Right kidney (tissue), 9 donors: ENCODE results near the gene SLC25A34.
"Not testable (repeated sequence)": the region's sequence is repeated elsewhere in the genome, so short reads cannot be mapped to it uniquely, and the experiment has no call there.

Experiments used
- DNase-seq: peaks from one replicate; pipeline ENCODE4 v3.0.0-alpha.2; 2016
- long read RNA-seq, 8 donors: transcript quantifications; one replicate each; lab custom pipeline, GENCODE V29; 2026

The SLC25A34 gene
- long read RNA-seq, donor 1, partial matches to known transcripts = 0 of 1 reads
- long read RNA-seq, donor 1, other reads (novel, unspliced or antisense) = 0 of 1 reads
- long read RNA-seq, donor 2, partial matches to known transcripts = 0 of 1 reads
- long read RNA-seq, donor 2, other reads (novel, unspliced or antisense) = 0 of 1 reads
- long read RNA-seq, donor 3 = 0 reads
- long read RNA-seq, donor 4, partial matches to known transcripts = 0 of 1 reads
- long read RNA-seq, donor 4, other reads (novel, unspliced or antisense) = 0 of 1 reads
- long read RNA-seq, donor 5 = 0 reads
- long read RNA-seq, donor 6 = 0 reads
- long read RNA-seq, donor 7 = 0 reads
- long read RNA-seq, donor 8 = 0 reads

GRCh38 chr1:15736038-15736891 lies at the start of gene SLC25A34:
Gene SLC25A34, plus strand, starts transcription at chr1:15736258. Its CDS starts 228 bp downstream, at chr1:15736486.
- no peak for DNase-seq

- DNase-seq = no peak
These were observed 48.6 kb upstream of the SLC25A34 start for GRCh38 chr1:15687446-15687845.

GRCh38 chr1:15690317-15690716 lies 45.7 kb upstream of the SLC25A34 start:
- DNase-seq = no peak

- DNase-seq = no peak
These were observed 44.5 kb upstream of the SLC25A34 start for GRCh38 chr1:15691434-15692032.

GRCh38 chr1:15692121-15692682 lies 43.9 kb upstream of the SLC25A34 start:
- DNase-seq = no peak

GRCh38 chr1:15693371-15693770 lies 42.7 kb upstream of the SLC25A34 start:
- no peak for DNase-seq

GRCh38 chr1:15696956-15697521 lies 39.0 kb upstream of the SLC25A34 start:
- no peak for DNase-seq

- DNase-seq = no peak
These were observed 37.9 kb upstream of the SLC25A34 start for GRCh38 chr1:15698201-15698600.

- not testable (repeated sequence) for DNase-seq
These were observed 36.7 kb upstream of the SLC25A34 start for GRCh38 chr1:15699321-15699720.

GRCh38 chr1:15700508-15700907 lies 35.5 kb upstream of the SLC25A34 start:
- DNase-seq = no peak

GRCh38 chr1:15701784-15702183 lies 34.3 kb upstream of the SLC25A34 start:
- no peak for DNase-seq

GRCh38 chr1:15702722-15703550 lies 33.1 kb upstream of the SLC25A34 start:
- DNase-seq = no peak

- DNase-seq = no peak
These were observed 32.5 kb upstream of the SLC25A34 start for GRCh38 chr1:15703562-15703961.

GRCh38 chr1:15704526-15705183 lies 31.4 kb upstream of the SLC25A34 start:
- DNase-seq = no peak

GRCh38 chr1:15705184-15705566 lies 30.9 kb upstream of the SLC25A34 start:
- no peak for DNase-seq

GRCh38 chr1:15706751-15707150 lies 29.3 kb upstream of the SLC25A34 start:
- no peak for DNase-seq

- no peak for DNase-seq
These were observed 28.7 kb upstream of the SLC25A34 start for GRCh38 chr1:15707239-15707925.

GRCh38 chr1:15708486-15709137 lies 27.4 kb upstream of the SLC25A34 start:
- DNase-seq = no peak

- no peak for DNase-seq
These were observed 26.8 kb upstream of the SLC25A34 start for GRCh38 chr1:15709226-15709625.

GRCh38 chr1:15712168-15712567 lies 23.9 kb upstream of the SLC25A34 start:
- no peak for DNase-seq
